Thyroid gland (tissue), 4 donors: ENCODE measurements around the gene ANKRD34A. TPM values are rescaled to one million over a fixed set of nuclear protein-coding genes. Genes with fewer than 3 reads are reported as not detected.
A peak's percentile ranks its signal among the peaks of the same experiment; 100 is the strongest.

Experiments used
- DNase-seq, 2 donors: peaks; one replicate each; pipeline ENCODE4 v3.0.0-alpha.2; 2019
- H3K27ac ChIP-seq, 3 donors: fragments of 200-600 bp; sonication (generic); 1 replicate in 2 of 3; 2 replicates in 1 of 3; pipeline ENCODE4 v1.5.1; 2016 to 2019; ENCODE audit warnings: mild to moderate bottlenecking in 1 of 3, moderate library complexity in 1 of 3
- H3K27me3 ChIP-seq: fragments of 200-600 bp; sonication (generic); one replicate; pipeline ENCODE4 v1.5.1; 2019
- H3K36me3 ChIP-seq, 2 donors: fragments of 200-600 bp; sonication (generic); one replicate each; pipeline ENCODE4 v1.5.1; 2016 to 2019
- H3K4me1 ChIP-seq, 2 donors: fragments of 200-600 bp; sonication (generic); one replicate each; pipeline ENCODE4 v1.5.1; 2017 to 2019
- H3K4me3 ChIP-seq, 3 donors: fragments of 200-600 bp; sonication (generic); replicated peaks in 1 of 3; 1 replicate in 2 of 3; 2 replicates in 1 of 3; pipeline ENCODE4 v1.5.1; 2016; ENCODE audit warnings: mild to moderate bottlenecking in 1 of 3
- H3K9me3 ChIP-seq: fragments of 200-600 bp; sonication (generic); one replicate; pipeline ENCODE4 v1.5.1; 2017
- CTCF ChIP-seq, 6 experiments: fragments of 200-600 bp in 3 of 6; fragments of 450-650 bp in 3 of 6; sonication (generic) in 3 of 6; IDR thresholded peaks; one replicate each; pipeline ENCODE4 v1.5.1; 2016 to 2019; ENCODE audit warnings: antibody characterized with exemption in 6 of 6, mild to moderate bottlenecking in 2 of 6, inconsistent platforms in 1 of 6, moderate library complexity in 1 of 6
- POLR2A ChIP-seq, 2 donors: fragments of 450-650 bp; IDR thresholded peaks; one replicate each; pipeline ENCODE4 v1.6.1; 2017; ENCODE audit warnings: antibody characterized with exemption in 2 of 2, mild to moderate bottlenecking in 2 of 2, moderate library complexity in 1 of 2
- WGBS, 2 donors: methylation state at CpG; one replicate each; pipeline ENCODE4 v1.1.5; 2017; 5-methylcytosine and 5-hydroxymethylcytosine counted together
- intact Hi-C: fragments of 100-400 bp; cut with DNase I; formaldehyde crosslinking; loops from one replicate; pipeline ENCODE4 v1.15.1; 2023
- total RNA-seq, 4 donors: library from RNA; depleted of rRNA; stranded (reverse); fragments of >200 nt; gene quantifications; one replicate each; pipeline ENCODE4 v1.2.3, GENCODE V29; 2016

Gene ANKRD34A
- total RNA-seq, 4 donors from 2014 or later: 0.13 to 2.0 (median 0.97) TPM

GRCh38 chr1:145982010-145982723 is 17.8 kb upstream of the ANKRD34A start:
- intact Hi-C loops: no loop called here
- H3K9me3 ChIP-seq: no peaks in the 10 kb centered on the region
- WGBS, 2 donors: 70 to 74% methylated on average over 6 of the region's 6 CpGs

GRCh38 chr1:145980457-145980994 is 16.2 kb upstream of the ANKRD34A start:
- Histone ChIP-seq H3K4me3 (no peak overlapping the region), H3K9me3 (no peaks in the 10 kb centered on the region), H3K36me3 (no peaks in the 10 kb centered on the region), H3K4me1 (peaks cover 66 to 82% of the 10 kb centered on the region in 2 donors), H3K27me3 (no peaks in the 10 kb centered on the region), H3K27ac (peak overlapping the region; percentile 91 to 98 (median 96))
- 65 to 95% methylated on average over 1 of the region's 1 CpG for WGBS, 2 donors
- peak in 1 of 2 donors; percentile 27 for DNase-seq
- intact Hi-C loops: no loop called here
- TF ChIP-seq CTCF (IDR thresholded peaks at IDR 0.05): no peak
- TF ChIP-seq POLR2A (IDR thresholded peaks at IDR 0.05): no peak

More at GRCh38 chr1:145982010-145982723, 17.8 kb upstream of the ANKRD34A start:
- H3K27me3 ChIP-seq: no peaks in the 10 kb centered on the region
- peaks cover 66 to 91% of the 10 kb centered on the region in 2 donors for H3K4me1 ChIP-seq
- H3K27ac ChIP-seq: peak overlapping the region; percentile 91 to 98 (median 96)
- no peaks in the 10 kb centered on the region for H3K36me3 ChIP-seq
- peak in 1 of 2 donors; percentile 7 for DNase-seq
- no peak overlapping the region for H3K4me3 ChIP-seq
- no peak for TF ChIP-seq CTCF (IDR thresholded peaks at IDR 0.05)
- no peak for TF ChIP-seq POLR2A (IDR thresholded peaks at IDR 0.05)

- no peak for TF ChIP-seq CTCF (IDR thresholded peaks at IDR 0.05)
- TF ChIP-seq POLR2A (IDR thresholded peaks at IDR 0.05): no peak
- H3K4me1 ChIP-seq: peaks cover 59 to 76% of the 10 kb centered on the region in 2 donors
- WGBS, 2 donors: 53% methylated on average over 7 of the region's 7 CpGs
- no peaks in the 10 kb centered on the region for H3K36me3 ChIP-seq
- no peaks in the 10 kb centered on the region for H3K9me3 ChIP-seq
- H3K4me3 ChIP-seq: peak overlapping the region in 1 of 3 donors; percentile 14
- DNase-seq: no peak
- intact Hi-C loops: no loop called here
- H3K27ac ChIP-seq: peak overlapping the region; percentile 91 to 98 (median 96)
- no peaks in the 10 kb centered on the region for H3K27me3 ChIP-seq
Measured at GRCh38 chr1:145979746-145980456, 15.5 kb upstream of the ANKRD34A start.

GRCh38 chr1:145978854-145979745 is 14.7 kb upstream of the ANKRD34A start:
- Histone ChIP-seq H3K9me3 (no peaks in the 10 kb centered on the region), H3K36me3 (no peaks in the 10 kb centered on the region), H3K27me3 (no peaks in the 10 kb centered on the region), H3K4me3 (peak overlapping the region in 1 of 3 donors; percentile 18), H3K4me1 (peaks cover 58 to 68% of the 10 kb centered on the region in 2 donors), H3K27ac (peak overlapping the region; percentile 91 to 98 (median 96))
- peak; percentile 96 for DNase-seq
- intact Hi-C loops: no loop called here
- WGBS, 2 donors: 15 to 20% methylated on average over 9 of the region's 9 CpGs
- TF ChIP-seq POLR2A (IDR thresholded peaks at IDR 0.05) (peak; percentile 45 to 95), CTCF (IDR thresholded peaks at IDR 0.05) (peak in 1 of 6 experiments; percentile 10)
